GM12875 (cell line): ENCODE data around the gene WNK2.

Experiments used
- H3K4me3 ChIP-seq: one replicate; pipeline ENCODE4 v1.5.1; 2011; ENCODE audit warnings: low read depth, low read length, control low read depth
- TF ChIP-seq, protein P1 (sequence below): IDR thresholded peaks from 2 replicates; pipeline ENCODE4 v1.5.1; 2011; ENCODE audit warnings: low read depth, mild to moderate bottlenecking, control low read depth, inconsistent platforms, low read length, moderate library complexity, borderline replicate concordance; ENCODE audit not compliant: insufficient read depth

WNK2 gene

DNA sequence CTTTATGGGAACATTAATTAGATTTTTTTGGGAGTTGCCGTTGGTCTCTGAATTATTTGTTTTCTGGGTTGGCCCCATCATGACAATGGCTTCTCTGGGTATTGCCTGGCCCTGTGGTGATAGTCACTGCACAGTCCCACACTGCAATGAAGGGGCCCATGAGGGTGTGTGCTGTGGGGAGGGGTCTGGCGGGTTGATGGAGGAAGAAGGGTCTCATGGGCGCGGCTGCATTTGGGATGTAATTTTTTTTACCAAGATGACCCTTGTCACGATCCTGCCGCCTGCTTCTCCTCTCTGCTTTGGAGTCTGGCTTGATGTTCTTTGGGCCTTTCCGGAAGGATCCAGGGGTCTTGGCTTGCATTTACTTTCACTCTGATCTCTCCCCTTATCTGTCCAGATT lies 44.1 kb downstream of the WNK2 start:
- TF ChIP-seq, protein P1, sequence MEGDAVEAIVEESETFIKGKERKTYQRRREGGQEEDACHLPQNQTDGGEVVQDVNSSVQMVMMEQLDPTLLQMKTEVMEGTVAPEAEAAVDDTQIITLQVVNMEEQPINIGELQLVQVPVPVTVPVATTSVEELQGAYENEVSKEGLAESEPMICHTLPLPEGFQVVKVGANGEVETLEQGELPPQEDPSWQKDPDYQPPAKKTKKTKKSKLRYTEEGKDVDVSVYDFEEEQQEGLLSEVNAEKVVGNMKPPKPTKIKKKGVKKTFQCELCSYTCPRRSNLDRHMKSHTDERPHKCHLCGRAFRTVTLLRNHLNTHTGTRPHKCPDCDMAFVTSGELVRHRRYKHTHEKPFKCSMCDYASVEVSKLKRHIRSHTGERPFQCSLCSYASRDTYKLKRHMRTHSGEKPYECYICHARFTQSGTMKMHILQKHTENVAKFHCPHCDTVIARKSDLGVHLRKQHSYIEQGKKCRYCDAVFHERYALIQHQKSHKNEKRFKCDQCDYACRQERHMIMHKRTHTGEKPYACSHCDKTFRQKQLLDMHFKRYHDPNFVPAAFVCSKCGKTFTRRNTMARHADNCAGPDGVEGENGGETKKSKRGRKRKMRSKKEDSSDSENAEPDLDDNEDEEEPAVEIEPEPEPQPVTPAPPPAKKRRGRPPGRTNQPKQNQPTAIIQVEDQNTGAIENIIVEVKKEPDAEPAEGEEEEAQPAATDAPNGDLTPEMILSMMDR = no peak
- H3K4me3 ChIP-seq = no peak overlapping the region

DNA sequence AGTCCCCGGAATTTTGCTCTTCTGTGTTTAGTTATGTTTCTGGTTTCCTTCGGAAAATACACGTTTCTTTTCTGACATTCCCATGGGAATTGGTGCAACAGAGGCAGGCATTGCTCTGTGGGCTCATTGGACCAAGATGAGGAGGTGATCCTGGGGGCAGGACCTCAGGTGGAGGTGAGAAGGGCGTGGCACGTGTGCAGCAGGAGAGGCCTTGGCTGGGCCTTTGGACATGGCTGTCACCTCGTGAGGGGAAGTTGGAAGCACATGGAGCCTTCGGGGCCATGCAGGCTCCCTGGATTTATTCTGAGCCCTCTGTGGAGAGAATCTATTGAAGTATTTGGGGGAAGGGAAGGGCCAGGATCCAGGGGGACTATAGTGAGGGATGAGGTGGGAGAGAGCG lies 44.5 kb downstream of the WNK2 start:
- TF ChIP-seq, protein P1 = no peak
- H3K4me3 ChIP-seq = no peak overlapping the region

GRCh38 chr9:93229636-93230035 lies 45.7 kb downstream of the WNK2 start:
- no peak overlapping the region for H3K4me3 ChIP-seq
- TF ChIP-seq, protein P1 = no peak

GRCh38 chr9:93230185-93230584 lies 46.2 kb downstream of the WNK2 start:
- TF ChIP-seq, protein P1 = no peak
- no peak overlapping the region for H3K4me3 ChIP-seq

GRCh38 chr9:93230601-93231000 lies 46.7 kb downstream of the WNK2 start:
- H3K4me3 ChIP-seq = no peak overlapping the region
- TF ChIP-seq, protein P1 = no peak

DNA sequence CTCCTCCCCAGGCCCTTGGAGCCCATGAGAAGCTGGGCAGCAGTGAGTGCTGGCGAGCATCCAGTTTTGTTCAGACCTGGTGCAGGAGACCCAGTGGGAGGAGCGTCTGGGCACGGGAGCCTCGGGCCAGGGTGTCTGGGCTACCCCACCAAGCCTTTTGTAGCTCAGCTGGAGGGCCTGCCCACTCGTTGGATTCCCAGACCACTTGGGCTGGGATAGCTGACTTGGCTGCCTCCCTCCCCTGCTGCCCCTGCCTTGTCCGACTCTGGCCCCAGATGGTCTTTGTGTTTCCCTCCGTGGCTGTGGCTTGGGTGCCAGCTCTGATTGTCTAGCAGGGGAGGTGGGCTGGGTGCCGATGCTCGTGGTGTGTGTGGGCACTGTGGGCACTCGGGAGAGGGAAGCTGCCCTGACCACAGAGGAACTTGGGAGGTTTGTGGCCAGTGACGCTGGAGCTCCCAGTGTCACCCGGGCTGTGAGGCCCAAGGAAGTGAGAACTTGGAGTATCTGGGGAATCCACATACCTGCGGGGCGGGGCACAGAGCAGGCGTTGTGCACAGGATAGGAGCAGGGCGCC lies 47.3 kb downstream of the WNK2 start:
- H3K4me3 ChIP-seq = no peak overlapping the region
- TF ChIP-seq, protein P1 = no peak

- TF ChIP-seq, protein P1 = no peak
- no peak overlapping the region for H3K4me3 ChIP-seq
Observed at GRCh38 chr9:93231716-93232115, 47.8 kb downstream of the WNK2 start.
